A549 (cell line): ENCODE results near the gene DNM1. TPM values are rescaled to one million over a fixed set of nuclear protein-coding genes. Genes with fewer than 3 reads are reported as not detected.

Source experiments
- ATAC-seq, 2 experiments: fragments of 200-7000 bp in 1 of 2; fragments of >200 bp in 1 of 2; cut with Nextera tagmentation in 1 of 2; cut with Tn5 transposase in 1 of 2; 3 replicates each; pipeline versions ENCODE4 v1.8.0 to v1.9.1; 2018 to 2020; ENCODE audit warnings: mild to moderate bottlenecking in 1 of 2, moderate library complexity in 1 of 2
- CTCF ChIA-PET: fragments of 300-600 bp; sonication (Branson Sonifier 250); formaldehyde crosslinking; extraction: SDS; loops from one replicate; lab custom pipeline; 2021; ENCODE audit warnings: antibody characterized with exemption, inconsistent platforms; lab: Yijun Ruan, JAX
- POLR2A ChIA-PET: fragments of 350-600 bp; formaldehyde crosslinking; extraction: SDS; loops from one replicate; lab custom pipeline; 2021; ENCODE audit warnings: antibody characterized with exemption, inconsistent platforms; lab: Yijun Ruan, JAX
- DNase-seq, 2 experiments: peaks; one replicate each; pipeline versions ENCODE4 v3.0.0 to v3.0.0-alpha.2; 2011 to 2016; ENCODE audit warnings: low read depth in 1 of 2, low spot score in 1 of 2
- FAIRE-seq: peaks from 2 replicates; lab custom pipeline; 2011; peaks lifted over from hg19 to GRCh38; lab: Jason Lieb, UNC
- H3K27ac ChIP-seq, 2 experiments: fragments of >200 bp; sonication (Bioruptor Twin); formaldehyde crosslinking; 3 replicates each; pipeline ENCODE4 v1.5.1; 2016 to 2017
- H3K4me1 ChIP-seq: fragments of >200 bp; sonication (Bioruptor Twin); formaldehyde crosslinking; 3 replicates; pipeline ENCODE4 v1.6.1; 2016
- H3K4me2 ChIP-seq: fragments of >200 bp; sonication (Bioruptor Twin); formaldehyde crosslinking; 3 replicates; pipeline ENCODE4 v1.6.1; 2016
- H3K4me3 ChIP-seq: fragments of >200 bp; sonication (Bioruptor Twin); formaldehyde crosslinking; 3 replicates; pipeline ENCODE4 v1.5.1; 2016
- H3K9me3 ChIP-seq: fragments of >200 bp; sonication (Bioruptor Twin); formaldehyde crosslinking; 3 replicates; pipeline ENCODE4 v1.6.1; 2016
- CBX2 ChIP-seq: fragments of 200-600 bp; sonication (generic); IDR thresholded peaks from 2 replicates; pipeline ENCODE4 v1.6.1; 2016; ENCODE audit warnings: low read depth, mild to moderate bottlenecking, borderline replicate concordance
- CEBPB ChIP-seq, 2 experiments: fragments of >200 bp in 1 of 2; sonication (Bioruptor Twin) in 1 of 2; formaldehyde crosslinking in 1 of 2; IDR thresholded peaks; 2 replicates each; pipeline ENCODE4 v1.6.1; 2012 to 2016
- EP300 ChIP-seq, 2 experiments: fragments of >200 bp; sonication (Bioruptor Twin); formaldehyde crosslinking; IDR thresholded peaks; 2 replicates in 1 of 2; 3 replicates in 1 of 2; pipeline ENCODE4 v1.6.1; 2016 to 2017
- GATA3 ChIP-seq: IDR thresholded peaks from 2 replicates; pipeline ENCODE4 v1.6.1; 2012; ENCODE audit warnings: borderline replicate concordance
- HDAC2 ChIP-seq: fragments of 200-600 bp; sonication (generic); IDR thresholded peaks from 2 replicates; pipeline ENCODE4 v1.6.1; 2016
- HOXA7 ChIP-seq: fragments of 250-450 bp; sonication (Bioruptor Pico); IDR thresholded peaks from 2 replicates; pipeline ENCODE4 v1.5.0; 2020; ENCODE audit warnings: mild to moderate bottlenecking, moderate library complexity
- JUN ChIP-seq, 2 experiments: fragments of >200 bp; sonication (Bioruptor Twin); formaldehyde crosslinking; IDR thresholded peaks; 2 replicates in 1 of 2; 3 replicates in 1 of 2; pipeline ENCODE4 v1.6.1; 2016 to 2017
- MAFK ChIP-seq: fragments of 450-650 bp; IDR thresholded peaks from 2 replicates; pipeline ENCODE4 v1.6.1; 2014; ENCODE audit not compliant: partially characterized antibody
- PHF8 ChIP-seq: fragments of 200-600 bp; sonication (generic); IDR thresholded peaks from 2 replicates; pipeline ENCODE4 v1.6.1; 2016; ENCODE audit warnings: low read depth, mild to moderate bottlenecking, antibody characterized with exemption, moderate library complexity, borderline replicate concordance
- POLR2A ChIP-seq: IDR thresholded peaks from 2 replicates; pipeline ENCODE4 v1.6.1; 2012; ENCODE audit warnings: mild to moderate bottlenecking, low read length
- RFX5 ChIP-seq: fragments of 450-650 bp; IDR thresholded peaks from 2 replicates; pipeline ENCODE4 v1.7.1; 2014; ENCODE audit warnings: antibody characterized with exemption, mild to moderate bottlenecking, moderate library complexity
- TFCP2L1 ChIP-seq: fragments of 250-450 bp; sonication (Bioruptor Pico); IDR thresholded peaks from 2 replicates; pipeline ENCODE4 v1.5.0; 2021; ENCODE audit warnings: mild to moderate bottlenecking
- ZC3H11A ChIP-seq: fragments of 450-650 bp; IDR thresholded peaks from 2 replicates; pipeline ENCODE4 v1.6.1; 2014; ENCODE audit warnings: antibody characterized with exemption, mild to moderate bottlenecking
- ZFP36 ChIP-seq: fragments of 450-650 bp; IDR thresholded peaks from 2 replicates; pipeline ENCODE4 v1.6.1; 2014; ENCODE audit warnings: borderline replicate concordance; ENCODE audit not compliant: partially characterized antibody
- WGBS: methylation state at CpG from one replicate; pipeline ENCODE4 v1.1.6; 2017; ENCODE audit errors: missing lambda C conversion rate; 5-methylcytosine and 5-hydroxymethylcytosine counted together
- polyA plus RNA-seq, 4 experiments: library from polyadenylated mRNA; depleted of rRNA in 3 of 4; stranded (reverse); fragments of >200 nt; fragmentation: RNase III in 1 of 4; extraction: RNeasy Plus Mini Kit Qiagen cat#74134 plus additional on column Dnase treatment in 1 of 4; gene quantifications; 2 replicates in 3 of 4; 3 replicates in 1 of 4; pipeline ENCODE4 v1.2.3, GENCODE V29; 2011 to 2017
- TF ChIP-seq, protein P1 (sequence below): IDR thresholded peaks from 2 replicates; pipeline ENCODE4 v1.6.1; 2012
- TF ChIP-seq, protein P2 (sequence below): fragments of 250-450 bp; sonication (Bioruptor Pico); IDR thresholded peaks from 2 replicates; pipeline ENCODE4 v1.5.0; 2020; ENCODE audit warnings: low read depth, mild to moderate bottlenecking, moderate library complexity
- TF ChIP-seq, protein P3 (sequence below): IDR thresholded peaks from 2 replicates; pipeline ENCODE4 v1.6.1; 2012; ENCODE audit warnings: low read depth, borderline replicate concordance
- TF ChIP-seq, protein P4 (sequence below): fragments of 150-350 bp; IDR thresholded peaks from 2 replicates; pipeline ENCODE4 v1.6.1; 2014; ENCODE audit warnings: low read depth, mild to moderate bottlenecking, low read length
- TF ChIP-seq, protein P5 (sequence below): fragments of >200 bp; sonication (Bioruptor Twin); formaldehyde crosslinking; IDR thresholded peaks from 3 replicates; pipeline ENCODE4 v1.6.1; 2016

Gene DNM1
- polyA plus RNA-seq, 2 of the 4 experiments (the other 2 are of a cell fraction) = 60.2 to 139 TPM

DNA sequence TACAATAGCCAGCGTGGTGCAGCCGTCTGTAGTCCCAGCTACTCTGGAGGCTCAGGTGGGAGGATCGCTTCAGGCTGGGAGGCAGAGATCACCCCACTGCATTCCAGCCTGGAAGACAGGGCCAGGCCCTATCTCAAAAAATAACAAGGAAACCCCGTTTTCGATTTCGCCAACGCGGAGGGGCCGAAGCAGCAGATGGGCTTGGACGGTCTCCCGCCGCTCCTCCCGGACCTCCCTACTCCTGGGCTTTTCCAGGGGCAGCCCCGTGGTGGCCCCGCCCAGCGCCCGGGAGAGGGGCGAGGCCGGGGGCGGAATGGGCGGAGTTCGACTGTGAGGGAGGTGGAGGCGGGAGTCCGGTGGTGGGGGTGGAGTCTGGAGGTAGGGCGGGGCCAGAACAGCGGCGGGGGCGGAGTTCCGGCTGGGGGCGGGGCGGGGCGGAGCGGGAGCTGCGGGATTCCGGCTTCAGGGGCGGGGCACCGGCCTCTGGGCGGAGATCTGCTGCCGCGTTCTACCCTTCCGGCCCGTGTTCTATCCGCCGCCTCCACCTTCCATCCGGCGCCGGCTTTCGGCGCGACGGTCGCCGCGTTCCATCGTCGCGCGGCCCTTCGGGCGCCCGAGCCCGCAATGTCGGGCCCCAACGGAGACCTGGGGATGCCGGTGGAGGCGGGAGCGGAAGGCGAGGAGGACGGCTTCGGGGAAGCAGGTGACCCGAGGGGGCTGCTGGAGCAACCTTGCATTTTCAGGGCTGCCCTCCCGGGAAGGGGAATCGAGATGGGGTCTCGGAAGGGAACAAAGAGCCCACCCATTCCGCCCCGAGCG is 43.2 kb upstream of the DNM1 start, which contains the start of gene BBLN:
Gene BBLN (plus strand): TSS at position 482 of the 819 bp plus-strand sequence. CDS start 143 bp downstream, at position 625.
- peak; percentile 92 to 95 for DNase-seq
- peak within 1 kb of the TSS; percentile 85 for H3K4me3 ChIP-seq
- H3K4me1 ChIP-seq = peaks cover 11% of the 10 kb centered on the region; the same call in 1 of the 3 replicates
- TF ChIP-seq CBX2 (no peak), HDAC2 (no peak), ZFP36 (no peak), POLR2A (peak; percentile 69), TFCP2L1 (no peak), GATA3 (no peak), HOXA7 (peak; percentile 9; the same call in 1 of the 2 replicates), RFX5 (no peak), JUN (IDR thresholded peaks at IDR 0.05) (peak in 1 of 2 experiments; percentile 47; a peak in 1 of 5 replicates), PHF8 (peak; percentile 47; the same call in 1 of the 2 replicates), ZC3H11A (no peak), EP300 (IDR thresholded peaks at IDR 0.05) (no peak)
- TF ChIP-seq, protein P1, sequence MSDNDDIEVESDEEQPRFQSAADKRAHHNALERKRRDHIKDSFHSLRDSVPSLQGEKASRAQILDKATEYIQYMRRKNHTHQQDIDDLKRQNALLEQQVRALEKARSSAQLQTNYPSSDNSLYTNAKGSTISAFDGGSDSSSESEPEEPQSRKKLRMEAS = peak; percentile 61
- TF ChIP-seq, protein P2, sequence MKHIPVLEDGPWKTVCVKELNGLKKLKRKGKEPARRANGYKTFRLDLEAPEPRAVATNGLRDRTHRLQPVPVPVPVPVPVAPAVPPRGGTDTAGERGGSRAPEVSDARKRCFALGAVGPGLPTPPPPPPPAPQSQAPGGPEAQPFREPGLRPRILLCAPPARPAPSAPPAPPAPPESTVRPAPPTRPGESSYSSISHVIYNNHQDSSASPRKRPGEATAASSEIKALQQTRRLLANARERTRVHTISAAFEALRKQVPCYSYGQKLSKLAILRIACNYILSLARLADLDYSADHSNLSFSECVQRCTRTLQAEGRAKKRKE (CRISPR knock-in tag) = no peak
- TF ChIP-seq, protein P3, sequence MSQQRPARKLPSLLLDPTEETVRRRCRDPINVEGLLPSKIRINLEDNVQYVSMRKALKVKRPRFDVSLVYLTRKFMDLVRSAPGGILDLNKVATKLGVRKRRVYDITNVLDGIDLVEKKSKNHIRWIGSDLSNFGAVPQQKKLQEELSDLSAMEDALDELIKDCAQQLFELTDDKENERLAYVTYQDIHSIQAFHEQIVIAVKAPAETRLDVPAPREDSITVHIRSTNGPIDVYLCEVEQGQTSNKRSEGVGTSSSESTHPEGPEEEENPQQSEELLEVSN = 0 out of 2 replicates have a peak, but pooled peaks have one; percentile 12
- TF ChIP-seq, protein P4, sequence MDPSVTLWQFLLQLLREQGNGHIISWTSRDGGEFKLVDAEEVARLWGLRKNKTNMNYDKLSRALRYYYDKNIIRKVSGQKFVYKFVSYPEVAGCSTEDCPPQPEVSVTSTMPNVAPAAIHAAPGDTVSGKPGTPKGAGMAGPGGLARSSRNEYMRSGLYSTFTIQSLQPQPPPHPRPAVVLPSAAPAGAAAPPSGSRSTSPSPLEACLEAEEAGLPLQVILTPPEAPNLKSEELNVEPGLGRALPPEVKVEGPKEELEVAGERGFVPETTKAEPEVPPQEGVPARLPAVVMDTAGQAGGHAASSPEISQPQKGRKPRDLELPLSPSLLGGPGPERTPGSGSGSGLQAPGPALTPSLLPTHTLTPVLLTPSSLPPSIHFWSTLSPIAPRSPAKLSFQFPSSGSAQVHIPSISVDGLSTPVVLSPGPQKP = no peak
- TF ChIP-seq, protein P5, sequence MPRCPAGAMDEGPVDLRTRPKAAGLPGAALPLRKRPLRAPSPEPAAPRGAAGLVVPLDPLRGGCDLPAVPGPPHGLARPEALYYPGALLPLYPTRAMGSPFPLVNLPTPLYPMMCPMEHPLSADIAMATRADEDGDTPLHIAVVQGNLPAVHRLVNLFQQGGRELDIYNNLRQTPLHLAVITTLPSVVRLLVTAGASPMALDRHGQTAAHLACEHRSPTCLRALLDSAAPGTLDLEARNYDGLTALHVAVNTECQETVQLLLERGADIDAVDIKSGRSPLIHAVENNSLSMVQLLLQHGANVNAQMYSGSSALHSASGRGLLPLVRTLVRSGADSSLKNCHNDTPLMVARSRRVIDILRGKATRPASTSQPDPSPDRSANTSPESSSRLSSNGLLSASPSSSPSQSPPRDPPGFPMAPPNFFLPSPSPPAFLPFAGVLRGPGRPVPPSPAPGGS = peak; percentile 27; the same call in 1 of the 3 replicates
- 4% methylated on average over 22 of the region's 77 CpGs for WGBS
- no peaks in the 10 kb centered on the region for H3K9me3 ChIP-seq
- peak; percentile 75 to 91 for ATAC-seq
- peak within 1 kb of the TSS; percentile 86 to 89 for H3K27ac ChIP-seq
- POLR2A ChIA-PET = interaction anchor here (0.7 to 1.6 kb wide), 15 partner anchors 8 to 116 kb away, joined by 3 to 12 read pairs (median 4); partner anchors contain the start of genes GOLGA2 and SWI5
- FAIRE-seq = no peak
- CTCF ChIA-PET = interaction anchor here (1.1 to 3.2 kb wide), 4 partner anchors 17 to 43 kb away, joined by 3 to 14 read pairs (median 4); no protein-coding TSS in a partner anchor
- H3K4me2 ChIP-seq = peak within 1 kb of the TSS; percentile 98

DNA sequence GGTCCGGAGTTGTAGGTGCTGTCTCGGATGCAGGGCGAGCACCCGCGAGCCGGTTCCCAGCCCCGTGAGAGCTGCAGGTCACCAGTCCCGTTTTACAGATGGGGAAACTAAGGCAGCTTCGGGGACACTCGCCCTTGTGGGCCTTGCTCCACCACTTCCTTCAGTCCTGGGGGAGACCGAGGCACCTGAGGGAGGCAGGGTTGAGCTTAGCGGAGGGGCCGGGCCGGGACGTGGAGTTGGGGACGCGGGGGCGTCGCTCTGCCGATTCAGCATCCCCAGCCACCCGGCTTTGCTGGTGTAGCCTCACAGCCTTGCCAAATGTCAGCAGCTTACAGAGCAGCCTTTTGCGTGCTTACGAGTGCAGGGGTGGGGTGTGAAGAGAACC is 42.6 kb upstream of the DNM1 start:
- ChIA-PET POLR2A (interaction anchor here (0.7 to 1.6 kb wide), 11 partner anchors 9 to 115 kb away, joined by 3 to 12 read pairs (median 4); partner anchors contain the start of genes GOLGA2 and SWI5), CTCF (interaction anchor here (1.1 to 3.2 kb wide), 5 partner anchors 9 to 43 kb away, joined by 3 to 14 read pairs (median 4); no protein-coding TSS in a partner anchor)
- 6% methylated on average over 23 of the region's 23 CpGs for WGBS
- H3K4me3 ChIP-seq = peak overlapping the region; percentile 85
- no peaks in the 10 kb centered on the region for H3K9me3 ChIP-seq
- peak overlapping the region; percentile 98 for H3K4me2 ChIP-seq
- peak overlapping the region; percentile 81 to 89 for H3K27ac ChIP-seq
- ATAC-seq (peak; percentile 1 to 33; a peak in 4 of 6 replicates), FAIRE-seq (no peak), DNase-seq (no peak)
- TF ChIP-seq CEBPB (IDR thresholded peaks at IDR 0.05) = no peak
- peak; percentile 41 for TF ChIP-seq MAFK
- H3K4me1 ChIP-seq = peaks cover 11% of the 10 kb centered on the region; the same call in 1 of the 3 replicates
